ENCODE data around the gene ADM2.
"Not testable (repeated sequence)": the region's sequence is repeated elsewhere in the genome, so short reads cannot be mapped to it uniquely, and the experiment has no call there.

The ADM2 gene

DNA sequence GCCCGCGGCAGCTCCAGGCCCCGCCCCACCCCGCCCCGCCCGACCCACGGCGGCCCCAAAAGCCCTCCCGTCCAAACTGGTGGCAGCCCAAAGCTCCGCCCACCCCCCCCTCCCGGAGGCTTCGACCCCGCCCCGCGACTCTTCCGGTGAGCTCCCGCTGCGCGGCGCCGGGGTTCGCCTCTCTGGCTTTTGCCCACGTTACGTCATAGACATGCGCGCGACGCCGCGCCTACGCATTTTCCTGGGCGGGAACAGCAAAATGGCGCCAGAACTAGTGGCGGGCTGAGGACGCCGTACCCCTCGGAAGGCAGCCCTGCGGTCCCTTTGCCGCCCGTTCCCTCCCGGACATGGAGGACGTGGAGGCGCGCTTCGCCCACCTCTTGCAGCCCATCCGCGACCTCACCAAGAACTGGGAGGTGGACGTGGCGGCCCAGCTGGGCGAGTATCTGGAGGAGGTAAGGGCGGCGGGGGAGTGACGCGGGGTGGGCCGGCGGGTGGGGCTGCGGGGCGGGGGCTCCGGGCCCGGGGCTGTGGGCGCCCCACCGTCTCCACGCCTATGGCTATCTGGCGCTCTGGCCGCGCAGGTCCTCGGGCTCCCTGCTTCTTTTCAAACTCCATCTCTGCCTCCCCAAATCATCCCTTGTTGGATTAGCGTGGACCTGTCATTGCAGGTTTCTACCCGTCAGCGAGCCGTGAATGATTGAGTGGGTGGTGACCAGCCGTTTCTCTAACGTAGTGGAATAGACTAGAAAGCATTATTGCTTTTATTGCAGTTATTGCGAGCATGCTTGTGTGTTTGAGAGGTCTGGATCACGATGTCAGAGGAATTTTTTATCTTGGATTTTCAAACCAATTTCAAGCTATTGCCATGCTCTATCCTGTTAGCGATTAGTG lies 26.9 kb downstream of the ADM2 start, which contains the start of gene NCAPH2:
NCAPH2 (plus strand) TSS at position 234 of the 894 bp plus-strand sequence; CDS start at position 348, 114 bp downstream.
- peak; percentile 98 for DNase-seq

DNA sequence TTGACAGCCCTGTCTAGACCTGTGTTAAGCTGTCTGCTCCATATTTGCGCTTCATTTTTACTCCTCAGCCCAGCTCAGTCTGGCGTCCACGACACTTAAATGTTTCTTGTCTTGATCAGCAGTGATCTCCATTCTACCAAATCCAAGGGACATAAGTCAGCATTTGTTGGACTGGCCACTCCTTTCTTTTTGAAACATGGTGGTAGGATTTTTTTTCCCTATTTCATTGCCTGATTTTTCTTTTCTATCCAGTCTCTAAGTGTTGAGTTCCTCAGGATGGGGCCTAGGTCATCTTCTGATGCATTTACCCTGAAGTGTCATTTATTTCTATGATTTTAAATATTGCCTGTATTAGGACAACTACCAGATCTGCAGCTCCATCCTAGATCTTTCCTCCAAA lies 27.6 kb downstream of the ADM2 start:
- DNase-seq: no peak

DNA sequence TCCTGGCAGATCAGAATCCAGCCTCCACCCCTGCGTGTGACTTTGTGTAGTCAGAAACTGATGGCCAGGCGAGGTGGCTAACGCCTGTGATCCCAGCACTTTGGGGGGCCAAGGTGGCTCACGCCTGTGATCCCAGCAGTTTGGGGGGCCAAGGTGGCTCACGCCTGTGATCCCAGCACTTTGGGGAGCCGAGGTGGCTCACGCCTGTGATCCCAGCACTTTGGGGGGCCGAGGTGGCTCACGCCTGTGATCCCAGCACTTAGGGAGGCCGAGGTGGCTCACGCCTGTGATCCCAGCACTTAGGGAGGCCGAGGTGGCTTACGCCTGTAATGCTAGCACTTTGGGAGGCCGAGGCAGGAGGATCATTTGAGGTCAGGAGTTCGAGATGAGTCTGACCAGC lies 31.8 kb downstream of the ADM2 start:
- no peak for DNase-seq

DNA sequence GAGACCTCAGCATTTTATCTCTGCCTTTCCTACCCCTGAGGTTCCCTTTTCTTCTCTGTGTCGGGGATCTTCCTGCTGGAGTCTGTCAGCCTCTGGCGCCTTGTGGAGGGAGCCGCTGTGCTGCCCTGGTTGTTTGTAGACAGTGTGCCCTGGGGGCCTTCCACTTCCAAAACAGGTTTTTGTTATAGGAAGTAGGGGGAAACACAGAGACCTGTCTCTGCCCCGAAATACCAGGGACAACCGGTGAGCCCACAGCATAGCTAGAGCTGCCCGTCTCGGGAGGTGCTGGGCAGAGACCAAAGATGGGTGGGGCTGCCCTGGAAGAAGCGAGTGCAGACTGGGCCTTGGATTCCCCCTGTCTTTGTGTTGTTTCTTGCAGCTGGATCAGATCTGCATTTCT lies 34.7 kb downstream of the ADM2 start:
- DNase-seq: no peak

DNA sequence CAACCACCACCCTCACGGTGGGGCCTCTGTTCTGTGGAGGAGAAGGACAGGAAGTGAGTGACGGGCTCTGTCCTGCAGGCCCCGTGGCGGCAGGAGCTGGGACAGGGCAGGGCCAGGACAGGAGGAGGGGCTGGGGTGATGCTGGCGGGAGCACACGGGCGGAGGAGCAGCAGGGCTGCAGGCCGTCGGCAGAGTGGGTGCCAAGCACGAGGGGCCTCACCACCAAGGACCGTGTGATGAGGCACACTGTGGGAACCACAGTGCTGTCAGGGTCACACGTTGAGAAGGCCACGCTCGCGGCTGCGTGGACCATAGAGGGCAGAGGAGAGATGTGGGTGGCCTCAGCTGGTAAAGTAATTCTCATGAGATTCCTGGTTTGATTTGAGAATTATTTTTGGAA lies 35.5 kb downstream of the ADM2 start:
- DNase-seq: no peak

DNA sequence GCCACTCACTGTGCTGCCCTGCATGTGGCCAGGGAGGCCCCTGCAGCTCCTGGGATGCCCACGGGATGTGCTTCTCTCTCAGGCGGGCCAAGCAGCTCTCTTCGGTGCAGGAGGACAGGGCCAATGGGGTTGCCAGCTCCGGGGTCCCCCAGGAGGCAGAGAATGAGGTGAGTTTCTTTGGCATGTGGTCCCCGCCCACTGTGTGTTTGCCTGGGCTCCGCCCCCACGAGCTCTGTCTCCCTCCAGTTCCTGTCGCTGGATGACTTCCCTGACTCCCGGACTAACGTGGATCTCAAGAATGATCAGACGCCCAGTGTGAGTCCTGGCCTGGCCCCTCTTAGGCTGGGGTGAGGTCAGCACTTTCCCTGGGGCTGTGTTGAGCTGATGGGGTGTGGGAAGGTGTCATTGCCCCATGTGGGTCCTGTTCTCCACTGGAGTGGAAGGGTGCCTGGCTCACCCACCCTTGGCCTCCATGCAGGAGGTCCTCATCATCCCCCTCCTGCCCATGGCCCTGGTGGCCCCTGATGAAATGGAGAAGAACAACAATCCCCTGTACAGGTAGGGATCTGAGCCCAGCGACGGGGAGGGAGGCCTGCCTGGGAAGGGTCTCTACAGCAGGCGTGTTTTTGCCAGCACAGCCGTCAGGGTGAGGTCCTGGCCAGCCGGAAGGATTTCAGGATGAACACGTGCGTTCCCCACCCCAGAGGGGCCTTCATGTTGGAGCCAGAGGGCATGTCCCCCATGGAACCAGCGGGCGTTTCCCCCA lies 36.3 kb downstream of the ADM2 start:
- DNase-seq: no peak

DNA sequence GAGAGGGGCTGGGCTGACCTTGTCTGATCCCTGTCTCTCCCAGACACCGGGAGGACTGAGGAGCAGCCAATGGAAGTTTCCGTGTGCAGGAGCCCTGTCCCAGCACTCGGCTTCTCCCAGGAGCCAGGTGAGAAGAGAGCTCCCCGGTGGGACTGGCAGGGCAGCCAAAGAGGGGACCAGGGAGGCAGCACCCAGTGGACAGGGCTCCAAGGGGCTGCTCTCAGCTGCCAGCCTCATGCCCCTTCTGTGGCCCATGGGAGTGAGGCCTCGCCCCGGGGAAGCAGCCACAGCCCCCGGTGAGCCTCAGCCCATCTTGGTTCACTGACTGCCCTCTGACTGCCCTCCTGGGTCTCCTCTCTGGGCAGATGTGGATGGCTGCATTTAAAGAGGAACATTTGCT lies 37.3 kb downstream of the ADM2 start:
- DNase-seq: no peak

DNA sequence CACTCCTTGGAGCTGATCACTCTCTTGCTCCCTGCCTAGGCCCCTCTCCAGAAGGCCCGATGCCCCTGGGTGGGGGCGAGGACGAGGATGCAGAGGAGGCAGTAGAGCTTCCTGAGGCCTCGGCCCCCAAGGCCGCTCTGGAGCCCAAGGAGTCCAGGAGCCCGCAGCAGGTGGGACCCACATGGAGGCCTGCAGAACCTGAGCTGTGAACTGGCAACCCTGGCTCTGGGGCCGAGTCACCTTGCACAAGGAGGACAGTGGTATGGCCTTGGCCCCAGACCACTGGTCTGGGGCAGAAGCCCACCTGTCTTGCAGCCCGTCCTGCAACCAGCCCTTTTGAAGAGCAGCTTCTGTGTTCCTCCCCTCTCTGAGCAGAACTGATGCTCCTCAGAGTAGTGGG lies 37.8 kb downstream of the ADM2 start:
- DNase-seq: no peak

DNA sequence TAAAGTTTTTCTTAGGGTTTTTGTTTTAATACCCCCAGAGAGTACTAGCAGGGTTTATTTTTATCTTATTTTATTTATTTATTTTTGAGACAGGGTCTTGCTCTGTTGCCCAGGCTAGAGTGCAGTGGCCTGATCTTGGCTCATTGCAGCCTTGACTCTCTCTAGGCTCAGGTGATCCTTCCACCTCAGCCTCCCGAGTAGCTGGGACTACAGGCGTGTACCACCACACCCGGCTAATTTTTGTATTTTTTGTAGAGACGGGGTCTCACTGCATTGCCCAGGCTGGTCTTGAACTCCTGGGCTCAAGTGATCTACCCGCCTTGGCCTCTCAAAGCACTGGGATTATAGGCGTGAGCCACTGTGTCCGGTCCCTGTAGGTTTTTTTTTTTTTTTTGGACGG lies 38.8 kb downstream of the ADM2 start:
- DNase-seq: not testable (repeated sequence)

DNA sequence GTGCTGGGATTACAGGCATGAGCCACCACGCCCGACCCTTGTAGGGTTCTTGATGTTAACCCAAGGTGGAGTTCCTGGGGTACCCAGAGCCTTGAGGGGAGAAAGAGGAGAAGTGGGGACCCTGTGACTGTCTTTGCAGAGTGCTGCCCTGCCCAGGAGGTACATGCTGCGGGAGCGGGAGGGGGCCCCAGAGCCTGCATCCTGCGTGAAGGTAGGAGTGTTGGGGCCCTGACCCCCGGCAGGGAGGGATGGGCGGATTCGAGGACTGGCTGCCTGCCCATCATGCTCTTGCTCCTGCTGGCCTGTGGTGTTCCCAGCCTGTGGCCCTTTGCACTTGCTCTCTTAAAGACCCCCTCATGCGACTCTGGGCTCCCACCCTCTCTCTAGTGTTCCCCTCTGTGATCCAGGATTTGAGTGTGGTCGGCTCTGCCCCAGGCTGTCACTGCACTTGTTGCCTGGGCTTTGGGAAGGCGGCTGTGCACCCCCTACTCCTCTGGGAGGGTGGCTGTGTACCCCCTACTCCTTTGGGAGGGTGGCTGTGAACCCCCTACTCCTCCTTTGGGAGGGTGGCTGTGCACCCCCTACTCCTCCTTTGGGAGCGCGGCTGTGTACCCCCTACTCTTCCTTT lies 39.6 kb downstream of the ADM2 start:
- no peak for DNase-seq

DNA sequence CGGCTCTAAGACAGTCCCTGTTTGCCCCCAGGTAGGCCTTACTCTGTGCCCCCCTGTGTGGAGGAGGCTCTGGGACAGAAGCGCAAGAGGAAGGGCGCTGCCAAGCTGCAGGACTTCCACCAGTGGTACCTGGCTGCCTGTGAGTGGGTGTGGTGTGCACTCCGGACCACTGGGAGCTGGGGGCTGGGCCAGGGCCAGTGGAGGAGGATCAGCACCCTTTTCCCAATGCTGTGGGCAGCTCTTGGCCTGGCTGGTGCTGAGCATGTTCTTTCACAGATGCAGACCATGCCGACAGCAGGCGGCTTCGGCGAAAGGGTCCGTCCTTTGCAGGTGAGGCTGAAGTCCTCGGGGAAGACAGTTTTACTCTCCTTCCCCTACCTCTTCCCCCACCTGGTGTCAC lies 40.4 kb downstream of the ADM2 start:
- DNase-seq: no peak

DNA sequence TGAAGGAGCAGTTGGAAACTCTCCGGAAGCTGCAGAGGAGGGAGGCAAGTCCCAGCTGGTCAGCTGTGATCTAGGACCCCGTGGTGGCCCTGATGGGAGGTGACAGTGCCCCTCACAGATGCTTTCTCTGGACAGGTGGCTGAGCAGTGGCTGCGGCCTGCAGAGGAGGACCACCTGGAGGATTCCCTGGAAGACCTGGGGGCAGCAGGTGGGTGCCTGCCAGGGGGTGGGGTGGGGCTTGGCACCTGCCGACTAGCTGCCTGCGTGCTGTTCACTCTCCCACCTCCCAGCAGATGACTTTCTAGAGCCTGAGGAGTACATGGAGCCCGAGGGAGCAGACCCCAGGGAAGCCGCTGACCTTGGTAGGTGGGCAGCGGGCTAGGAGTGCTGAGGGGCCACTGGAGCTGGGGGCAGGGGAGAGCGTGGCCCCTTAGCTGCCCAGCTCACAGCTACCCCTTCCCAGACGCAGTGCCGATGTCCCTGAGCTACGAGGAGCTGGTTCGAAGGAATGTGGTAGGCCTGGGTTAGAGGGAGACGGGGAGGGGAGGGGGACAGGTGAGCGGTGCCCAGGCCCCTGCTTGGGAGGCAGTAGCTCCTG lies 41.0 kb downstream of the ADM2 start:
- no peak for DNase-seq

DNA sequence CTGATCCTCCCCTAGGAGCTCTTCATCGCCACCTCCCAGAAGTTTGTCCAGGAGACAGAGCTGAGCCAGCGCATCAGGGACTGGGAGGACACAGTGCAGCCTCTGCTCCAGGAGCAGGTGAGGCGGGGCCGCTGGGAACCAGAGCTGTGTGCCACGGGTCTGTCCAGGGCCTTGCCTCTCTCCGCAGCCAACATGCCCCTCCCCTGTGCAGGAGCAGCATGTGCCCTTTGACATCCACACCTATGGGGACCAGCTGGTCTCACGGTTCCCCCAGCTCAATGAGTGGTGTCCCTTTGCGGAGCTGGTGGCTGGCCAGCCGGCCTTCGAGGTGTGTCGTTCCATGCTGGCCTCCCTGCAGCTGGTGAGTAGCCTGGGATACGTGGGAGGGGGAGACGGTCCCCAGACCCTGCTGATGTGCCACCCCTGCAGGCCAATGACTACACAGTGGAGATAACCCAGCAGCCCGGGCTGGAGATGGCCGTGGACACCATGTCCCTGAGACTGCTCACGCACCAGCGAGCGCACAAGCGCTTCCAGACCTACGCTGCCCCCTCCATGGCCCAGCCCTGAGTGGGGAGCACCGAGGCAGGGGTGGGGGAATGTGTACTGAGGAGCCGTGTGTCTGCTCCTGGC lies 41.6 kb downstream of the ADM2 start:
- no peak for DNase-seq

DNA sequence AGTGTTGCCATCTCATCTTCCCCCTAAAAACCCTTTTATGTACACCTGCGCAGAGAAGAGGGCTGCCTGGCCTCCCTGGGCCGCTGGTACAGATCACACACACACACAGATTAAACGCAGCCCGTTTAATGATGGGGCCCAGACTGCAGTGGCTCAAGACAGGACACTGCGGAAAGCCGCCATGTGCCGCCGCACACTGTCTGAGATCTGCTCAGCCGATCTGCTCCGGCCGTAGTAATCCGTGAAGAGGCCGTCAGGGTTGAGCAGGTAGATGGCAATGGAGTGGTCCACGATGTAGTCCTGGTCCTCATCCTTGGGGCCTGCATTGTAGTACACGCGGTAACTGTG lies 42.1 kb downstream of the ADM2 start:
- no peak for DNase-seq

DNA sequence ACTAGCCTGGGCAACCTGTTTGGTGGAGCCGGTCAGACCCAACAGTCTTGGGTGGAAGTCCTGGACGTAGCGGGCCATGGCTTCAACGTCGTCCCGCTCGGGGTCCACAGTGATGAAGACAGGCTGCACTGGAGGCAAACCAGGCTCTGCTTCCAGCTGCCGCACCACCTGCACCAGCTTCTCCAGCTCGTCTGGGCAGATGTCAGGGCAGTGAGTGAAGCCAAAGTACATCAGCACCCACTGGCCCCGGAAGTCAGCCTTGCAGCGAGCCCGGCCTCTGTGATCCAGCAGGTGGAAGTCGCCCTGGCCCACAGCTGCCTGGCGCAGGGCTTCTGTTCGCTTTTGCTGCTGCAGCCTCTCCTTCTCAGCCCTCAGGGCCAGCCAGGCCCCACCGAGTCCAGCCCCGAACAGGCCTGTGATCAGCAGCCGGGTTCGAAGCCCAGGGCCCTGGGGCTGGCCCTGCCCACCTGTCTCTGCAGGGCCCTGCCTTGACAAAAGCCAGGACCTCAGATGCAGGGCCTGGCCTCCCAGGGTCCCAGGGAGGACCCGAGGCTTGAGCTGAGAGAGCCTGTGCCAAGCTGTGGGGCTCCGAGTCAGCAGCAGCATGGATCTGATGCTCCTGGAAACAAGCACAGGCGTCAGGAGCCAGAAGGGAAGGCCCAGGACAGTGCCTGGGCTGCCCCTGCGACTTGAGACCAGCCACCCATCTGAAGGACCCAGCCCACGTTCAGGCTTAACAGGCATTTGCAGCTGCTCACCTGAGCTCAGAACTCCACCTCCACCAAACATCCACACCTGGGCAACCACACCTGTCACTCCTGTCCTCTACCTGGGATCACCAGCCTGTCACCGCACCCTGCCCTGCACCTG lies 42.7 kb downstream of the ADM2 start:
- no peak for DNase-seq

DNA sequence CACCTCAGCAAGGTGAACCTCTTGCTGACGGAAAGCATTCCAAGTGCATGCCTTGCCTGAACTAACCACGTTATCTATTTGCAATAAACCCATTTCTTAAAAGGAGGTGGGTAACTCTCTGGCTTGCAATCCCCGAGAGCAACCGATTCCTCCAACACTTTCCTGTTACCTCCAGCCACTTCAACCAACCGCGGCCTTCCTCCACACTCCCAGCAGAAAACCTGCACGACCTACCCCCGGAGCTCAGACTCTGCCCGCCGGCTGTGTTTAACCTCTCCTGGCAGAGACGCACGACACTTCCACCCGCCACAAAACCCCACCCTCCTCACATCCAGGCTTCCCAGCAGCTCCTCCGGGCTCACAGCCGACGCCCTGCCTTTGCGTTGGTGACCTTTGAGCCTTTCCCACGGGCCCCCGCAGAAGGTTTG lies 43.3 kb downstream of the ADM2 start:
- DNase-seq: no peak

DNA sequence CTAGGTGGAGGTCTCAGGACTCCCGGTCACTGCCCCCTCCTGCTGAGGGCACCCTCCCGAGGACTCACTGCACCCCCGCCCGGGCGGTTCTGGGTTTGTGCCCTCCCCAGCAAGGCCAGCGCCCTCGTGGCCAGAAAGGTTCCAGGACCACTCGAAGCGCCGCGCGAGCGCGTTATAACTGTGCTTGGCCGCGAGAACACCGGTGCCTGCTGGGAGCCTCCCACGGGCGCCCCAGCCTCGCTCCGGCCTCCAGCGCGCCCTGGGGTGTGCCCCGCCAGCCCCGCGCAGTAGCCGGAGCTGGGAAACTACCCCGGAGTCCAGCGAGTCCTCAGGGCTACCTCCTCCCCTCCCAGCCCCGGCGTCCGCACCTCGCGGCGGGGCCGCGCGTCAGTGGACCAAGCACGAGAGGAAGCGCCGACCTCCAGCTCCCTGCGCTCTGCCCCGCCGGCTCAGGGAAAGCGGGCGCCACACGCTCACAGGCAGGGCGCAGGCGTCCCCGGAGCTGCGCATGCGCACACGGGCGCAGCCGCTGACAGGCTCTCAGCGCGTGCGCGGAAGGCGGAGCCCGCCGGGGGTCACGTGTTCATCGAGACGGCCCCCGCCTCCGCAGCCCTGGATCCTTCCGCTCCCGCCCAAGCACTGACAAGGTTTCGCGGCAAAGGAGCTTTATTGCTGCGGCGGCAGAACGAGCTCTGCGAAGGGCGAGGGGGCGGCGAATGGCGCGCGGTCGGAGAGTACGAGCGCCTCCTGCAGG lies 43.9 kb downstream of the ADM2 start, which contains the start of gene SCO2:
SCO2 (minus strand) TSS at position 495 of the 754 bp plus-strand sequence. CDS start 1,187 bp downstream, outside the sequence.
- peak; percentile 98 to 99 for DNase-seq

DNA sequence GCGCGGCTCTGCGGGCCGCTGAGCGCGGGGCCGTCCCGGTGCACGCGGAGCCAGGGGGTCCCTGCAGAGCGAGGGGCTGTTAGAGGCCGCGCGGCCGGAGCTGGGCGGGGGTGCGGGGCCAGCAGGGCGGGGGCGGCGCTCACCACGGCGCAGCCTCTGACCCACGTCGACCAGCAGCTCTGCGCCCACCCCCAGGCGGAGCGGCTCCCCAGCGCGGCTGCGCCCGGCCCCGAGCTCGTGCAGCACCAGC lies 44.4 kb downstream of the ADM2 start:
- DNase-seq: no peak

DNA sequence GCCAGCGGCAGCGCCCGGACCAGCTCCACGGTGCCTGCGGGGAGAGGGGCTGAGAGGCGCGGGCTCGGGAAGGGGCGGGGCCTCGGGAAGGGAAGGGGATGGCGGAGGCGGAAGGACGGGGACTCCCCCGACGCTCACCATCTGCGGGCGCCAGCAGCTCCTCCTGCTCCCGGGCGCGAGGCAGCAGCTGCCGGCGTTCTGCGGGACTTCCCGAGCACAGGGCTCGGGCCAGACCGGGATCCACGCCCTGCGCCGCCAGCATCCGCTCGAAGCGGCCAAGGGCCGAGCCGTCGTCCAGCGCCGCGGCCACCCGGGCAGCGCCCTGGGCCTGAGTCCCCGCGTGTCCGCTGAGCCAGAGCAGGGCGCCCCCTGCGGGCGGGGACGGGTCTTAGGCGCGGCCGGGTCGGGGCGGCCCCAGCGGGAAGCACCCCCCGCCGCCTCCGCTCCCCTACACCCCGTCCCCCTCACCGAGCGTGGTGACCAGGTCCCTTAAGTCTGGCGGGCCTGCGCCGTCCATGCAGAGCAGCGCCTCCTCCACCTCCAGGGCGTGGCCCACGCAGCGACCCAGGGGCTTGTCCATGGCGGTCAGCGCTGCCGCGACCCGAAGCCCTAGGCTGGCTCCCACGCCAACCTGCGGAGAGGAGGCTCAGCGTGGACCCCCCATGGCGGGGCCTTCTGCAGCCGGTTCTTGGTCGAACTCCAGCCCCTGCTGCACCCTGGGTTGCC lies 44.9 kb downstream of the ADM2 start:
- DNase-seq: peak; percentile 84 to 92

Data from stimulated activated CD4-positive, alpha-beta T cell treated with anti-CD3 and anti-CD28 coated beads, Interleukin-2, amount 100 ng/mL, for 24 hours (primary cell).